H1 (cell line): ENCODE measurements around the gene RGS9BP. TPM values are rescaled to one million over a fixed set of nuclear protein-coding genes. Genes with fewer than 3 reads are reported as not detected.
A peak's percentile ranks its signal among the peaks of the same experiment; 100 is the strongest.

ENCODE experiments used
- CTCF ChIA-PET: fragments of 300-600 bp; sonication (Branson Sonifier 250); formaldehyde crosslinking; loops from one replicate; lab custom pipeline; 2021; ENCODE audit not compliant: partially characterized antibody; lab: Charles Lee
- POLR2A ChIA-PET: fragments of 300-600 bp; sonication (Branson Sonifier 250); formaldehyde crosslinking; loops from one replicate; lab custom pipeline; 2021; ENCODE audit warnings: inconsistent platforms; ENCODE audit not compliant: partially characterized antibody; lab: Charles Lee
- DNase-seq, 2 experiments: peaks; one replicate each; pipeline versions ENCODE4 v3.0.0 to v3.0.0-alpha.2; 2010 to 2022; ENCODE audit warnings: low spot score in 2 of 2, low read depth in 1 of 2, mixed read lengths in 1 of 2
- FAIRE-seq: peaks from 2 replicates; lab custom pipeline; 2011; peaks lifted over from hg19 to GRCh38; lab: Jason Lieb, UNC
- H2AFZ ChIP-seq: 2 replicates; pipeline ENCODE4 v1.8.1; 2012; ENCODE audit warnings: low read length, inconsistent platforms
- H2AK5ac ChIP-seq: 2 replicates; pipeline ENCODE4 v1.6.1; 2013; ENCODE audit warnings: low read depth, low read length
- H2BK120ac ChIP-seq: replicated peaks from 2 replicates; pipeline ENCODE3; 2013; ENCODE audit warnings: low read depth, low read length, inconsistent platforms
- H2BK12ac ChIP-seq: 2 replicates; pipeline ENCODE4 v1.6.1; 2013; ENCODE audit warnings: low read depth, low read length
- H2BK15ac ChIP-seq: 2 replicates; pipeline ENCODE4 v1.6.1; 2013; ENCODE audit warnings: low read length
- H2BK20ac ChIP-seq: 2 replicates; pipeline ENCODE4 v1.6.1; 2013; ENCODE audit warnings: low read length
- H2BK5ac ChIP-seq: 2 replicates; pipeline ENCODE4 v1.6.1; 2013; ENCODE audit warnings: low read depth, low read length
- H3K14ac ChIP-seq: 2 replicates; pipeline ENCODE4 v1.6.1; 2013; ENCODE audit warnings: inconsistent platforms; ENCODE audit not compliant: insufficient read length
- H3K18ac ChIP-seq: 2 replicates; pipeline ENCODE4 v1.6.1; 2013; ENCODE audit warnings: low read length; ENCODE audit errors: extremely low read depth
- H3K23ac ChIP-seq: 2 replicates; pipeline ENCODE4 v1.6.1; 2013; ENCODE audit warnings: inconsistent platforms; ENCODE audit not compliant: insufficient read length
- H3K23me2 ChIP-seq: 2 replicates; pipeline ENCODE4 v1.6.1; 2013; ENCODE audit warnings: low read depth, low read length
- H3K27ac ChIP-seq: 2 replicates; pipeline ENCODE4 v1.6.1; 2011; ENCODE audit warnings: low read depth, low read length, inconsistent platforms
- H3K27me3 ChIP-seq, 4 experiments: replicated peaks in 1 of 4; 1 replicate in 1 of 4; 2 replicates in 3 of 4; pipeline versions ENCODE4 v1.6.1 to v1.8.1; 2011 to 2013; ENCODE audit warnings: low read length in 3 of 4, mild to moderate bottlenecking in 3 of 4, inconsistent platforms in 2 of 4, mixed read lengths in 2 of 4, moderate library complexity in 1 of 4; ENCODE audit not compliant: control insufficient read depth in 3 of 4, insufficient read depth in 3 of 4; ENCODE audit errors: extremely low read depth in 1 of 4
- H3K36me3 ChIP-seq, 4 experiments: 2 replicates each; pipeline versions ENCODE4 v1.6.1 to v1.8.1; 2011 to 2013; ENCODE audit warnings: mild to moderate bottlenecking in 4 of 4, low read length in 3 of 4, moderate library complexity in 2 of 4, control low read depth in 1 of 4, inconsistent platforms in 1 of 4; ENCODE audit not compliant: insufficient read depth in 4 of 4, control insufficient read depth in 2 of 4
- H3K4ac ChIP-seq: replicated peaks from 2 replicates; pipeline ENCODE3; 2013; ENCODE audit warnings: low read length, low read depth, mixed read lengths, inconsistent platforms; ENCODE audit not compliant: insufficient read length
- H3K4me1 ChIP-seq, 4 experiments: replicated peaks in 1 of 4; 1 replicate in 1 of 4; 2 replicates in 3 of 4; pipeline versions ENCODE4 v1.6.1 to v1.8.1; 2011 to 2013; ENCODE audit warnings: low read length in 3 of 4, inconsistent platforms in 2 of 4, mixed read lengths in 1 of 4; ENCODE audit not compliant: insufficient read depth in 4 of 4, control insufficient read depth in 3 of 4
- H3K4me2 ChIP-seq, 2 experiments: 2 replicates each; pipeline versions ENCODE4 v1.6.1 to v1.8.1; 2011 to 2013; ENCODE audit warnings: low read depth in 2 of 2, low read length in 2 of 2, control low read depth in 1 of 2, inconsistent platforms in 1 of 2, mild to moderate bottlenecking in 1 of 2; ENCODE audit not compliant: insufficient read depth in 1 of 2
- H3K4me3 ChIP-seq, 4 experiments: fragments of 200-600, 300-600 bp in 1 of 4; sonication (generic), shearing (Covaris generic), sonication (Bioruptor Twin) in 1 of 4; 2 replicates each; pipeline versions ENCODE4 v1.5.1 to v1.8.1; 2011 to 2016; ENCODE audit warnings: low read length in 4 of 4, low read depth in 3 of 4, control low read depth in 2 of 4, inconsistent platforms in 2 of 4, mild to moderate bottlenecking in 2 of 4, mixed read lengths in 1 of 4, moderate library complexity in 1 of 4; ENCODE audit not compliant: insufficient read depth in 2 of 4; ENCODE audit errors: extremely low read depth in 1 of 4
- H3K56ac ChIP-seq: replicated peaks from 2 replicates; pipeline ENCODE3; 2013; ENCODE audit warnings: low read depth, mild to moderate bottlenecking, mixed read lengths, low read length, inconsistent platforms; ENCODE audit not compliant: insufficient read length
- H3K79me1 ChIP-seq: 2 replicates; pipeline ENCODE4 v1.6.1; 2013; ENCODE audit warnings: low read depth, low read length, control low read depth
- H3K79me2 ChIP-seq, 2 experiments: 2 replicates each; pipeline versions ENCODE4 v1.6.1 to v1.8.1; 2012 to 2013; ENCODE audit warnings: low read length in 2 of 2, mild to moderate bottlenecking in 2 of 2, inconsistent platforms in 1 of 2; ENCODE audit not compliant: insufficient read depth in 2 of 2, control insufficient read depth in 1 of 2
- H3K9ac ChIP-seq, 4 experiments: replicated peaks in 1 of 4; 1 replicate in 1 of 4; 2 replicates in 3 of 4; pipeline versions ENCODE4 v1.6.1 to v1.8.1; 2011 to 2013; ENCODE audit warnings: low read depth in 3 of 4, low read length in 3 of 4, control low read depth in 2 of 4, mild to moderate bottlenecking in 2 of 4, moderate library complexity in 2 of 4, inconsistent platforms in 1 of 4; ENCODE audit errors: extremely low read depth in 1 of 4
- H3K9me3 ChIP-seq, 2 experiments: 2 replicates each; pipeline versions ENCODE4 v1.6.1 to v1.8.1; 2012 to 2013; ENCODE audit warnings: mild to moderate bottlenecking in 2 of 2, moderate library complexity in 2 of 2, control low read depth in 1 of 2, inconsistent platforms in 1 of 2, low read depth in 1 of 2, low read length in 1 of 2, mixed read lengths in 1 of 2; ENCODE audit not compliant: insufficient read depth in 2 of 2
- H4K20me1 ChIP-seq, 2 experiments: replicated peaks in 1 of 2; 2 replicates each; pipeline versions ENCODE3 to v1.8.1; 2011 to 2013; ENCODE audit warnings: inconsistent platforms in 2 of 2, low read length in 2 of 2, mild to moderate bottlenecking in 1 of 2; ENCODE audit not compliant: insufficient read depth in 2 of 2, control insufficient read depth in 1 of 2
- H4K5ac ChIP-seq: 2 replicates; pipeline ENCODE4 v1.6.1; 2013; ENCODE audit warnings: low read length, low read depth, mixed read lengths, inconsistent platforms; ENCODE audit not compliant: insufficient read length
- H4K8ac ChIP-seq: 2 replicates; pipeline ENCODE4 v1.8.0; 2013; ENCODE audit warnings: mild to moderate bottlenecking, moderate library complexity, low read length, inconsistent platforms; ENCODE audit not compliant: insufficient read depth; ENCODE audit errors: extremely low read depth
- H4K91ac ChIP-seq: replicated peaks from 2 replicates; pipeline ENCODE3; 2013; ENCODE audit warnings: low read length, mixed read lengths, inconsistent platforms; ENCODE audit not compliant: insufficient read length
- BCL11A ChIP-seq, 2 experiments: IDR thresholded peaks; one replicate each; pipeline ENCODE4 v1.6.1; 2011; ENCODE audit warnings: low read depth in 2 of 2, low read length in 2 of 2, mild to moderate bottlenecking in 2 of 2
- CHD1 ChIP-seq: IDR thresholded peaks from 2 replicates; pipeline ENCODE4 v1.6.1; 2012; ENCODE audit warnings: low read depth, low read length, improper control_type of control experiment
- EZH2 ChIP-seq: fragments of 200-600 bp; sonication (generic); IDR thresholded peaks from 2 replicates; pipeline ENCODE4 v1.7.1; 2012; ENCODE audit warnings: low read depth, mild to moderate bottlenecking, moderate library complexity, low read length, inconsistent platforms; ENCODE audit not compliant: severe bottlenecking
- NRF1 ChIP-seq: IDR thresholded peaks from 2 replicates; pipeline ENCODE4 v1.6.1; 2011; ENCODE audit warnings: mild to moderate bottlenecking, low read depth, low read length, improper control_type of control experiment
- PHF8 ChIP-seq: fragments of 200-600 bp; sonication (generic); conservative IDR thresholded peaks from 2 replicates; pipeline ENCODE4 v1.7.1; 2012; ENCODE audit warnings: low read depth, mild to moderate bottlenecking, inconsistent platforms, low read length, moderate library complexity
- POU5F1 ChIP-seq: IDR thresholded peaks from 2 replicates; pipeline ENCODE4 v1.6.1; 2011; ENCODE audit warnings: low read depth, mild to moderate bottlenecking, low read length, moderate library complexity
- RFX5 ChIP-seq: IDR thresholded peaks from 2 replicates; pipeline ENCODE4 v1.6.1; 2011; ENCODE audit warnings: low read depth, low read length, improper control_type of control experiment, borderline replicate concordance
- SP2 ChIP-seq: IDR thresholded peaks from 2 replicates; pipeline ENCODE4 v1.6.1; 2012; ENCODE audit warnings: mild to moderate bottlenecking, low read length, inconsistent platforms
- TAF1 ChIP-seq: IDR thresholded peaks from 2 replicates; pipeline ENCODE4 v1.6.1; 2011; ENCODE audit warnings: mild to moderate bottlenecking, low read depth, low read length
- YY1 ChIP-seq: IDR thresholded peaks from 2 replicates; pipeline ENCODE4 v1.6.1; 2011; ENCODE audit warnings: low read depth, mild to moderate bottlenecking, low read length
- WGBS, 2 experiments: shearing (Covaris generic) in 1 of 2; methylation state at CpG; one replicate each; pipeline versions ENCODE4 v1.1.6 to v1.1.7; 2013 to 2015; ENCODE audit warnings: low lambda C conversion rate in 2 of 2, mixed read lengths in 2 of 2, inconsistent platforms in 1 of 2, low coverage in 1 of 2, missing lambda C conversion rate in 1 of 2; ENCODE audit not compliant: insufficient replicate concordance in 2 of 2, insufficient coverage in 1 of 2, insufficient read length in 1 of 2; ENCODE audit errors: extremely low coverage in 1 of 2, missing lambda C conversion rate in 1 of 2; 5-methylcytosine and 5-hydroxymethylcytosine counted together
- polyA plus RNA-seq, 7 experiments: library from polyadenylated mRNA; depleted of rRNA in 3 of 7; stranded (reverse) in 5 of 7; unstranded in 2 of 7; fragments of >200 nt in 5 of 7; fragments of 200-250 nt in 2 of 7; gene quantifications; 1 replicate in 5 of 7; 2 replicates in 1 of 7; 4 replicates in 1 of 7; pipeline versions ENCODE4 v1.2.1 to v1.2.3, GENCODE V29; 2011 to 2013; ENCODE audit warnings: missing spikeins in 2 of 7, mixed read lengths in 2 of 7
- total RNA-seq: library from RNA; stranded (reverse); fragmentation: NEBNext Ultra II Directional; extraction: Animal tissue kit (Norgen Biotek cat#: 25700); gene quantifications from 2 replicates; pipeline ENCODE4 v1.2.1, GENCODE V29; 2021
- TF ChIP-seq, protein P1 (sequence below), 3 experiments: IDR thresholded peaks; 1 replicate in 2 of 3; 2 replicates in 1 of 3; pipeline versions ENCODE4 v1.5.1 to v1.6.1; 2011; ENCODE audit warnings: low read length in 3 of 3, mild to moderate bottlenecking in 3 of 3, inconsistent platforms in 2 of 3, low read depth in 1 of 3, moderate library complexity in 1 of 3; ENCODE audit not compliant: insufficient read depth in 1 of 3; ENCODE audit errors: control extremely low read depth in 1 of 3

RGS9BP gene
- total and polyA plus RNA-seq, 2 of the 8 experiments (the other 6 are each of a cell fraction or from before 2014, with no cell fraction given): 0.11 to 0.26 TPM

GRCh38 chr19:32719611-32720059 lies 44.0 kb downstream of the RGS9BP start, which contains the start of gene TDRD12:
Gene TDRD12 (plus strand): TSS chr19:32719767. CDS start chr19:32720073, 306 bp downstream.
- CTCF ChIA-PET: interaction anchor here (0.6 to 1.8 kb wide), 4 partner anchors 14 to 182 kb away, joined by 3 to 6 read pairs (median 4); no protein-coding TSS in a partner anchor
- TF ChIP-seq NRF1: no peak
- no peak for TF ChIP-seq PHF8
- TF ChIP-seq, protein P1, sequence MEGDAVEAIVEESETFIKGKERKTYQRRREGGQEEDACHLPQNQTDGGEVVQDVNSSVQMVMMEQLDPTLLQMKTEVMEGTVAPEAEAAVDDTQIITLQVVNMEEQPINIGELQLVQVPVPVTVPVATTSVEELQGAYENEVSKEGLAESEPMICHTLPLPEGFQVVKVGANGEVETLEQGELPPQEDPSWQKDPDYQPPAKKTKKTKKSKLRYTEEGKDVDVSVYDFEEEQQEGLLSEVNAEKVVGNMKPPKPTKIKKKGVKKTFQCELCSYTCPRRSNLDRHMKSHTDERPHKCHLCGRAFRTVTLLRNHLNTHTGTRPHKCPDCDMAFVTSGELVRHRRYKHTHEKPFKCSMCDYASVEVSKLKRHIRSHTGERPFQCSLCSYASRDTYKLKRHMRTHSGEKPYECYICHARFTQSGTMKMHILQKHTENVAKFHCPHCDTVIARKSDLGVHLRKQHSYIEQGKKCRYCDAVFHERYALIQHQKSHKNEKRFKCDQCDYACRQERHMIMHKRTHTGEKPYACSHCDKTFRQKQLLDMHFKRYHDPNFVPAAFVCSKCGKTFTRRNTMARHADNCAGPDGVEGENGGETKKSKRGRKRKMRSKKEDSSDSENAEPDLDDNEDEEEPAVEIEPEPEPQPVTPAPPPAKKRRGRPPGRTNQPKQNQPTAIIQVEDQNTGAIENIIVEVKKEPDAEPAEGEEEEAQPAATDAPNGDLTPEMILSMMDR (IDR thresholded peaks at IDR 0.05; ENCODE audit: control extremely low read depth in 1 of 3, insufficient read depth in 1 of 3, low read depth in 1 of 3, low read length in 3 of 3): peak; percentile 71 to 82 (median 80)
- no peak for TF ChIP-seq BCL11A (IDR thresholded peaks at IDR 0.05; ENCODE audit: low read depth in 2 of 2, low read length in 2 of 2)
- no peak for TF ChIP-seq RFX5
- no peak for TF ChIP-seq EZH2
- TF ChIP-seq SP2: peak; percentile 16; the same call in 1 of the 2 replicates
- TF ChIP-seq TAF1: no peak
- TF ChIP-seq POU5F1: no peak
- TF ChIP-seq CHD1: no peak
- no peak for TF ChIP-seq YY1

More at GRCh38 chr19:32719611-32720059, 44.0 kb downstream of the RGS9BP start, which contains the start of gene TDRD12:
- H4K20me1 ChIP-seq: no peaks in the 10 kb centered on the region
- no peak within 1 kb of the TSS for H2BK15ac ChIP-seq
- H3K79me2 ChIP-seq: no peaks in the 10 kb centered on the region
- no peaks in the 10 kb centered on the region for H3K79me1 ChIP-seq
- H3K4me2 ChIP-seq: no peak within 1 kb of the TSS
- H3K4ac ChIP-seq: peak within 1 kb of the TSS; percentile 94
- no peak within 1 kb of the TSS for H3K23ac ChIP-seq
- H2AK5ac ChIP-seq: no peak within 1 kb of the TSS
- H2BK120ac ChIP-seq: no peak within 1 kb of the TSS
- H4K5ac ChIP-seq: no peak within 1 kb of the TSS
- no peak within 1 kb of the TSS for H2BK5ac ChIP-seq
- FAIRE-seq (no peak), DNase-seq (peak; percentile 15 to 85)
- H2AFZ ChIP-seq: no peak within 1 kb of the TSS
- H3K9ac ChIP-seq: no peak within 1 kb of the TSS
- no peak within 1 kb of the TSS for H3K56ac ChIP-seq
- H3K14ac ChIP-seq: no peak within 1 kb of the TSS
- no peak within 1 kb of the TSS; the same call in 1 of the 2 replicates for H3K18ac ChIP-seq
- peaks cover 0 to 5% of the 10 kb centered on the region in 2 experiments; a peak in 1 of 4 replicates for H3K9me3 ChIP-seq
- POLR2A ChIA-PET: no interaction called here
- H3K27ac ChIP-seq: no peak within 1 kb of the TSS
- no peak within 1 kb of the TSS for H4K91ac ChIP-seq
- peak within 1 kb of the TSS; percentile 69; the same call in 1 of the 2 replicates for H4K8ac ChIP-seq
- no peak within 1 kb of the TSS for H2BK20ac ChIP-seq
- WGBS, 2 experiments: 93% methylated on average over 28 of the region's 44 CpGs; no CpG with 5 or more reads in 1 of the 2 experiments
- no peak within 1 kb of the TSS for H3K4me3 ChIP-seq
- peaks cover 1% of the 10 kb centered on the region; the same call in 1 of the 2 replicates for H3K23me2 ChIP-seq
- H3K27me3 ChIP-seq: no peaks in the 10 kb centered on the region
- H2BK12ac ChIP-seq: no peak within 1 kb of the TSS
- H3K4me1 ChIP-seq: peaks cover 0 to 3% (median 1%) of the 10 kb centered on the region in 4 experiments; a peak in 2 of 7 replicates
- H3K36me3 ChIP-seq: no peaks in the 10 kb centered on the region
